ENCODE measurements around the gene ZNF487. TPM values are rescaled to one million over a fixed set of nuclear protein-coding genes. Genes with fewer than 3 reads are reported as not detected.

ZNF487 gene
- total and polyA plus RNA-seq, 2 of the 13 experiments (the other 11 are each of a cell fraction or from before 2014, with no cell fraction given): 7.4 to 8.8 TPM

- TF ChIP-seq MTA1 (CRISPR knock-in tag; IDR thresholded peaks at IDR 0.05; ENCODE audit: borderline replicate concordance) (no peak; the same call in 1 of the 2 replicates), MXD4 (CRISPR knock-in tag; IDR thresholded peaks at IDR 0.05) (no peak), PPARG (CRISPR knock-in tag; conservative IDR thresholded peaks at IDR 0.05) (no peak), ETV6 (CRISPR knock-in tag; conservative IDR thresholded peaks at IDR 0.05) (no peak), ZFP37 (CRISPR knock-in tag; IDR thresholded peaks at IDR 0.05; ENCODE audit: borderline replicate concordance) (peak; percentile 78), TCF7L2 (IDR thresholded peaks at IDR 0.05; ENCODE audit: low read depth, low read length) (no peak), ZNF790 (CRISPR knock-in tag; IDR thresholded peaks at IDR 0.05; ENCODE audit: borderline replicate concordance) (no peak), ZNF496 (CRISPR knock-in tag; IDR thresholded peaks at IDR 0.05; ENCODE audit: insufficient replicate concordance) (no peak), ZFP62 (CRISPR knock-in tag; IDR thresholded peaks at IDR 0.05) (no peak), NFE2 (CRISPR knock-in tag; IDR thresholded peaks at IDR 0.05) (no peak), MXI1 (IDR thresholded peaks at IDR 0.05; ENCODE audit: borderline replicate concordance, low read depth, low read length) (no peak), ZFYVE20 (CRISPR knock-in tag; IDR thresholded peaks at IDR 0.05; ENCODE audit: borderline replicate concordance, low read depth) (no peak), RARG (CRISPR knock-in tag; IDR thresholded peaks at IDR 0.05; ENCODE audit: low read depth) (peak; percentile 59; the same call in 1 of the 2 replicates), TARDBP (CRISPR knock-in tag; IDR thresholded peaks at IDR 0.05) (no peak), FOXJ3 (CRISPR knock-in tag; IDR thresholded peaks at IDR 0.05; ENCODE audit: borderline replicate concordance) (no peak), PLSCR1 (CRISPR knock-in tag; IDR thresholded peaks at IDR 0.05; ENCODE audit: borderline replicate concordance) (no peak), REST (IDR thresholded peaks at IDR 0.05; ENCODE audit: borderline replicate concordance in 1 of 2, low read depth in 1 of 2, low read length in 2 of 2) (0 out of 4 replicates have a peak, but pooled peaks of 1 of the 2 experiments have one; percentile 10), ZNF614 (CRISPR knock-in tag; IDR thresholded peaks at IDR 0.05; ENCODE audit: borderline replicate concordance) (no peak; the same call in 1 of the 2 replicates), ZNF839 (CRISPR knock-in tag; IDR thresholded peaks at IDR 0.05; ENCODE audit: borderline replicate concordance) (no peak; the same call in 1 of the 2 replicates), ZNF121 (CRISPR knock-in tag; IDR thresholded peaks at IDR 0.05) (no peak; the same call in 1 of the 2 replicates), ZNF557 (CRISPR knock-in tag; IDR thresholded peaks at IDR 0.05) (no peak)
- TF ChIP-seq, protein P1, sequence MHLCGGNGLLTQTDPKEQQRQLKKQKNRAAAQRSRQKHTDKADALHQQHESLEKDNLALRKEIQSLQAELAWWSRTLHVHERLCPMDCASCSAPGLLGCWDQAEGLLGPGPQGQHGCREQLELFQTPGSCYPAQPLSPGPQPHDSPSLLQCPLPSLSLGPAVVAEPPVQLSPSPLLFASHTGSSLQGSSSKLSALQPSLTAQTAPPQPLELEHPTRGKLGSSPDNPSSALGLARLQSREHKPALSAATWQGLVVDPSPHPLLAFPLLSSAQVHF (CRISPR knock-in tag; IDR thresholded peaks at IDR 0.05): peak; percentile 76; the same call in 1 of the 2 replicates
Observed at GRCh38 chr10:43396061-43396927, 40.6 kb upstream of the ZNF487 start (continued).

All from HepG2 (cell line).